GM12878 (cell line): ENCODE results near the gene TMIGD3. TPM values are rescaled to one million over a fixed set of nuclear protein-coding genes. Genes with fewer than 3 reads are reported as not detected.

Experiments
- ATAC-seq: fragments of 200-7000 bp; cut with Tn5 transposase; 3 replicates; pipeline ENCODE4 v1.9.1; 2020; ENCODE audit warnings: mild to moderate bottlenecking, moderate library complexity
- BruUV-seq: library from RNA; stranded (reverse); fragments of 400-500 nt; replicated peaks from 2 replicates; lab custom pipeline; 2021; lab: Mats Ljungman, UMichigan
- CTCF ChIA-PET: fragments of 300-600 bp; sonication (Branson Sonifier 250); formaldehyde crosslinking; extraction: SDS; loops from one replicate; lab custom pipeline; 2021; ENCODE audit warnings: inconsistent platforms; lab: Yijun Ruan, JAX
- POLR2A ChIA-PET: fragments of 350-600 bp; formaldehyde crosslinking; extraction: SDS; loops from one replicate; lab custom pipeline; 2021; ENCODE audit warnings: inconsistent platforms; lab: Charles Lee
- RAD21 ChIA-PET: fragments of 300-600 bp; sonication (Branson Sonifier 250); formaldehyde crosslinking; loops from one replicate; lab custom pipeline; 2023; ENCODE audit warnings: antibody characterized with exemption; ENCODE audit not compliant: unreplicated experiment; lab: Charles Lee
- SMC1A ChIA-PET: fragments of 300-600 bp; sonication (Branson Sonifier 250); formaldehyde crosslinking; loops from one replicate; lab custom pipeline; 2023; ENCODE audit not compliant: unreplicated experiment, uncharacterized antibody; lab: Charles Lee
- DNase-seq: peaks from one replicate; pipeline ENCODE4 v3.0.0-alpha.2; 2011; ENCODE audit warnings: low read depth, low spot score
- FAIRE-seq: peaks from 3 replicates; lab custom pipeline; 2011; peaks lifted over from hg19 to GRCh38; lab: Jason Lieb, UNC
- H2AFZ ChIP-seq: 2 replicates; pipeline ENCODE4 v1.6.0; 2011; ENCODE audit warnings: low read depth, low read length, control low read depth; ENCODE audit not compliant: control insufficient read depth
- H3K27ac ChIP-seq: 2 replicates; pipeline ENCODE4 v1.5.1; 2011; ENCODE audit warnings: control low read depth; ENCODE audit not compliant: control insufficient read depth, insufficient read depth
- H3K27me3 ChIP-seq, 2 experiments: replicated peaks in 1 of 2; 2 replicates each; pipeline versions ENCODE4 v1.6.0 to v1.6.1; 2011; ENCODE audit warnings: low read length in 1 of 2; ENCODE audit not compliant: control insufficient read depth in 2 of 2, insufficient read depth in 2 of 2
- H3K36me3 ChIP-seq, 2 experiments: 2 replicates each; pipeline ENCODE4 v1.5.1; 2011; ENCODE audit warnings: low read length in 1 of 2; ENCODE audit not compliant: control insufficient read depth in 2 of 2, insufficient read depth in 2 of 2
- H3K4me1 ChIP-seq: 2 replicates; pipeline ENCODE4 v1.6.1; 2011; ENCODE audit warnings: mild to moderate bottlenecking, low read length, moderate library complexity, mixed read lengths; ENCODE audit not compliant: control insufficient read depth, insufficient read depth
- H3K4me2 ChIP-seq: 2 replicates; pipeline ENCODE4 v1.6.0; 2011; ENCODE audit warnings: control low read depth; ENCODE audit not compliant: control insufficient read depth, insufficient read depth
- H3K4me3 ChIP-seq: fragments of 200-600 bp; sonication (generic); 2 replicates; pipeline ENCODE4 v1.5.1; 2016
- H3K79me2 ChIP-seq: 2 replicates; pipeline ENCODE4 v1.6.0; 2011; ENCODE audit warnings: low read length; ENCODE audit not compliant: control insufficient read depth, insufficient read depth
- H3K9ac ChIP-seq: 2 replicates; pipeline ENCODE4 v1.8.0; 2011; ENCODE audit warnings: low read length, control low read depth, mixed read lengths; ENCODE audit not compliant: control insufficient read depth, insufficient read depth
- H3K9me3 ChIP-seq: replicated peaks from 3 replicates; pipeline ENCODE4 v1.5.1; 2011; ENCODE audit warnings: mild to moderate bottlenecking, low read length; ENCODE audit not compliant: control insufficient read depth, insufficient read depth
- H4K20me1 ChIP-seq: 2 replicates; pipeline ENCODE4 v1.6.0; 2011; ENCODE audit not compliant: control insufficient read depth, insufficient read depth
- ASH2L ChIP-seq: fragments of 300-600, 200-600 bp; sonication (generic); IDR thresholded peaks from 2 replicates; pipeline ENCODE4 v1.6.1; 2017; ENCODE audit warnings: low read depth, mild to moderate bottlenecking, borderline replicate concordance
- BACH1 ChIP-seq: fragments of 450-650 bp; IDR thresholded peaks from 2 replicates; pipeline ENCODE4 v1.6.1; 2017; ENCODE audit warnings: mild to moderate bottlenecking, borderline replicate concordance
- BMI1 ChIP-seq: fragments of 450-650 bp; IDR thresholded peaks from 2 replicates; pipeline ENCODE4 v1.6.1; 2016; ENCODE audit warnings: mild to moderate bottlenecking, moderate library complexity, borderline replicate concordance
- BRCA1 ChIP-seq: IDR thresholded peaks from 2 replicates; pipeline ENCODE4 v1.6.1; 2011; ENCODE audit warnings: low read depth, low read length, improper control_type of control experiment
- CREB1 ChIP-seq: IDR thresholded peaks from 2 replicates; pipeline ENCODE4 v1.6.1; 2012; ENCODE audit warnings: low read depth, mild to moderate bottlenecking, inconsistent platforms
- IKZF1 ChIP-seq: fragments of 450-650 bp; conservative IDR thresholded peaks from 2 replicates; pipeline ENCODE4 v1.6.1; 2017; ENCODE audit warnings: antibody characterized with exemption, mild to moderate bottlenecking
- JUND ChIP-seq: IDR thresholded peaks from 2 replicates; pipeline ENCODE4 v1.6.1; 2012; ENCODE audit warnings: low read depth, mild to moderate bottlenecking, low read length, improper control_type of control experiment, moderate library complexity
- MEF2B ChIP-seq: fragments of 450-650 bp; IDR thresholded peaks from 2 replicates; pipeline ENCODE4 v1.6.1; 2018; ENCODE audit warnings: mild to moderate bottlenecking, moderate library complexity; ENCODE audit not compliant: partially characterized antibody, poor library complexity, severe bottlenecking
- MLLT1 ChIP-seq: fragments of 450-650 bp; IDR thresholded peaks from 2 replicates; pipeline ENCODE4 v1.6.1; 2016; ENCODE audit warnings: mild to moderate bottlenecking
- MTA2 ChIP-seq: fragments of 450-650 bp; IDR thresholded peaks from 2 replicates; pipeline ENCODE4 v1.6.1; 2016; ENCODE audit warnings: low read depth, mild to moderate bottlenecking, moderate library complexity
- NBN ChIP-seq: fragments of 450-650 bp; IDR thresholded peaks from 2 replicates; pipeline ENCODE4 v1.6.1; 2016
- NFXL1 ChIP-seq: fragments of 450-650 bp; IDR thresholded peaks from 2 replicates; pipeline ENCODE4 v1.6.1; 2017; ENCODE audit warnings: antibody characterized with exemption, mild to moderate bottlenecking, borderline replicate concordance
- NR2C1 ChIP-seq: fragments of 450-650 bp; IDR thresholded peaks from 2 replicates; pipeline ENCODE4 v1.6.1; 2017; ENCODE audit warnings: antibody characterized with exemption, mild to moderate bottlenecking, moderate library complexity
- NR2C2 ChIP-seq: IDR thresholded peaks from 2 replicates; pipeline ENCODE4 v1.6.1; 2011; ENCODE audit warnings: borderline replicate concordance, low read depth; ENCODE audit not compliant: control insufficient read depth, insufficient read length
- POLR2AphosphoS5 ChIP-seq: IDR thresholded peaks from 2 replicates; pipeline ENCODE4 v1.6.1; 2011; ENCODE audit warnings: mild to moderate bottlenecking, low read length, inconsistent platforms
- RB1 ChIP-seq: fragments of 450-650 bp; formaldehyde crosslinking; IDR thresholded peaks from 2 replicates; pipeline ENCODE4 v1.6.1; 2017; ENCODE audit warnings: mild to moderate bottlenecking, borderline replicate concordance
- RFX5 ChIP-seq: IDR thresholded peaks from 2 replicates; pipeline ENCODE4 v1.6.1; 2011; ENCODE audit warnings: low read depth, low read length, improper control_type of control experiment
- RUNX3 ChIP-seq: IDR thresholded peaks from 2 replicates; pipeline ENCODE4 v1.6.1; 2012; ENCODE audit warnings: low read length, inconsistent platforms
- SIN3A ChIP-seq: IDR thresholded peaks from 2 replicates; pipeline ENCODE4 v1.6.1; 2012; ENCODE audit warnings: low read depth, low read length, improper control_type of control experiment
- SMAD1 ChIP-seq: fragments of 450-650 bp; IDR thresholded peaks from 2 replicates; pipeline ENCODE4 v1.6.1; 2018; ENCODE audit warnings: mild to moderate bottlenecking, low read depth; ENCODE audit not compliant: partially characterized antibody
- SMARCA5 ChIP-seq: fragments of 450-650 bp; IDR thresholded peaks from 2 replicates; pipeline ENCODE4 v1.6.1; 2017; ENCODE audit warnings: mild to moderate bottlenecking
- SMC3 ChIP-seq: IDR thresholded peaks from 2 replicates; pipeline ENCODE4 v1.6.1; 2011; ENCODE audit warnings: low read length, improper control_type of control experiment, borderline replicate concordance
- YBX1 ChIP-seq: fragments of 450-650 bp; IDR thresholded peaks from 2 replicates; pipeline ENCODE4 v1.6.1; 2016; ENCODE audit warnings: antibody characterized with exemption
- ZBED1 ChIP-seq: IDR thresholded peaks from 2 replicates; pipeline ENCODE4 v1.6.1; 2016; ENCODE audit warnings: borderline replicate concordance
- ZNF24 ChIP-seq: fragments of 450-650 bp; IDR thresholded peaks from 2 replicates; pipeline ENCODE4 v1.6.1; 2017; ENCODE audit warnings: antibody characterized with exemption, mild to moderate bottlenecking
- WGBS: methylation state at CpG from one replicate; pipeline ENCODE4 v1.1.6; 2016; ENCODE audit warnings: low lambda C conversion rate; ENCODE audit not compliant: insufficient replicate concordance, insufficient coverage; ENCODE audit errors: missing lambda C conversion rate; 5-methylcytosine and 5-hydroxymethylcytosine counted together
- in situ Hi-C: fragments of 300-500 bp; cut with MboI; formaldehyde crosslinking; loops from 9 replicates; pipeline ENCODE4 v1.14.3; 2018; ENCODE audit warnings: mixed read lengths
- intact Hi-C: fragments of 100-400 bp; cut with micrococcal nuclease; formaldehyde crosslinking; loops from one replicate; pipeline ENCODE4 v1.14.2; 2022; ENCODE audit not compliant: unreplicated experiment
- polyA plus RNA-seq, 11 experiments: library from polyadenylated mRNA; depleted of rRNA in 4 of 11; unstranded in 6 of 11; stranded (reverse) in 5 of 11; fragments of >200 nt; fragmentation: Nextera tagmentation in 4 of 11; fragmentation: Illumina TruSeq in 1 of 11; extraction: Ambion mirVana in 4 of 11; extraction: Trizol in 1 of 11; gene quantifications; 1 replicate in 1 of 11; 2 replicates in 10 of 11; pipeline versions ENCODE4 v1.2.1 to v1.2.3, GENCODE V29; 2011 to 2016; ENCODE audit warnings: inconsistent platforms in 2 of 11, missing spikeins in 2 of 11, low read depth in 1 of 11
- total RNA-seq, 4 experiments: library from RNA; depleted of rRNA in 3 of 4; stranded (reverse); fragments of >200 nt in 3 of 4; fragmentation: Illumina TruSeq in 1 of 4; extraction: Trizol in 1 of 4; gene quantifications; 2 replicates each; pipeline versions ENCODE4 v1.2.1 to v1.2.3, GENCODE V29; 2013 to 2021

The TMIGD3 gene
- total and polyA plus RNA-seq, 10 of the 15 experiments (the other 5 are each of a cell fraction or from before 2014, with no cell fraction given): 0.17 TPM; not detected in 9

- Histone ChIP-seq H2AFZ (peak overlapping the region; percentile 93), H3K4me2 (peak overlapping the region; percentile 96), H4K20me1 (no peaks in the 10 kb centered on the region), H3K4me1 (peaks cover 24% of the 10 kb centered on the region), H3K79me2 (peaks cover 84% of the 10 kb centered on the region), H3K9me3 (no peaks in the 10 kb centered on the region), H3K9ac (peak overlapping the region; percentile 99), H3K27me3 (no peaks in the 10 kb centered on the region), H3K36me3 (peaks cover 0 to 17% of the 10 kb centered on the region in 2 experiments; a peak in 2 of 4 replicates), H3K27ac (peak overlapping the region; percentile 95), H3K4me3 (peak overlapping the region; percentile 90)
- intact Hi-C loops (loop anchor here (2.0 to 5.0 kb wide), 2 partner anchors 58 to 305 kb away; partner anchors contain the start of gene DDX20), in situ Hi-C loops (no loop called here)
- DNase-seq (no peak), FAIRE-seq (no peak), ATAC-seq (no peak)
- BruUV-seq: no TSS peak
- RAD21 ChIA-PET: no interaction called here
- 2% methylated on average over 6 of the region's 8 CpGs for WGBS
- SMC1A ChIA-PET: interaction anchor here (0.7 to 2.8 kb wide), 4 partner anchors 26 to 320 kb away, joined by 3 to 20 read pairs (median 4); no protein-coding TSS in a partner anchor
- CTCF ChIA-PET: interaction anchor here (1.0 to 5.0 kb wide), 4 partner anchors 8 to 318 kb away, joined by 3 to 32 read pairs (median 4); no protein-coding TSS in a partner anchor
- POLR2A ChIA-PET: no interaction called here
- TF ChIP-seq IKZF1 (no peak), BMI1 (no peak), MEF2B (no peak), POLR2AphosphoS5 (0 out of 2 replicates have a peak, but pooled peaks have one; percentile 4), RUNX3 (no peak), NR2C1 (no peak), SMARCA5 (no peak), CREB1 (no peak), ASH2L (no peak), RFX5 (no peak), ZBED1 (no peak), MTA2 (no peak), NFXL1 (no peak), SMC3 (no peak), JUND (no peak), ZNF24 (no peak), BACH1 (no peak), NBN (no peak), MLLT1 (no peak; the same call in 1 of the 2 replicates), RB1 (0 out of 2 replicates have a peak, but pooled peaks have one; percentile 17), SIN3A (no peak), NR2C2 (no peak), BRCA1 (no peak), SMAD1 (peak; percentile 15), YBX1 (no peak)
These were observed 53.8 kb downstream of the TMIGD3 start for GRCh38 chr1:111449703-111450017.
